Measurements from ENCODE around the gene TFDP2.

- no peak for TF ChIP-seq GATA3 (IDR thresholded peaks at IDR 0.05; ENCODE audit: low read depth, low read length)
- no peak for TF ChIP-seq GATA2 (IDR thresholded peaks at IDR 0.05; ENCODE audit: low read depth, low read length)
These were observed 250.4 kb downstream of the TFDP2 start for GRCh38 chr3:141898908-141899307.
